Heart right ventricle (tissue), 16 donors: Measurements from ENCODE around the gene GLOD4. TPM values are rescaled to one million over a fixed set of nuclear protein-coding genes. Genes with fewer than 3 reads are reported as not detected.
A peak's percentile ranks its signal among the peaks of the same experiment; 100 is the strongest.

Experiments
- ATAC-seq, 8 donors: fragments of 200-7000 bp; cut with Tn5 transposase; one replicate each; pipeline ENCODE4 v1.9.1; 2020; ENCODE audit warnings: mild to moderate bottlenecking in 8 of 8, moderate library complexity in 8 of 8, moderate number of reproducible peaks in 1 of 8
- DNase-seq, 2 donors: peaks; one replicate each; pipeline ENCODE4 v3.0.0-alpha.2; 2020
- H3K27ac ChIP-seq, 10 donors: fragments of 200-600 bp; sonication (generic) in 2 of 10; one replicate each; pipeline versions ENCODE4 v1.5.0 to v1.8.0; 2020 to 2022; ENCODE audit warnings: mild to moderate bottlenecking in 3 of 10
- H3K27me3 ChIP-seq, 7 donors: fragments of 200-600 bp; one replicate each; pipeline ENCODE4 v1.8.0; 2021 to 2022; ENCODE audit warnings: mild to moderate bottlenecking in 2 of 7
- H3K36me3 ChIP-seq, 9 donors: fragments of 200-600 bp; sonication (generic) in 1 of 9; one replicate each; pipeline versions ENCODE4 v1.5.0 to v1.8.0; 2020 to 2022; ENCODE audit warnings: mild to moderate bottlenecking in 2 of 9
- H3K4me1 ChIP-seq, 9 donors: fragments of 200-600 bp; sonication (generic) in 1 of 9; one replicate each; pipeline versions ENCODE4 v1.5.0 to v1.8.0; 2020 to 2022; ENCODE audit warnings: mild to moderate bottlenecking in 4 of 9
- H3K4me3 ChIP-seq, 10 donors: fragments of 200-600 bp; sonication (generic) in 2 of 10; one replicate each; pipeline versions ENCODE4 v1.5.0 to v1.8.0; 2020 to 2022; ENCODE audit warnings: mild to moderate bottlenecking in 7 of 10, moderate library complexity in 2 of 10
- H3K9me3 ChIP-seq, 11 donors: fragments of 200-600 bp in 10 of 11; sonication (generic) in 2 of 11; one replicate each; pipeline versions ENCODE4 v1.5.0 to v1.8.0; 2013 to 2022; ENCODE audit warnings: mild to moderate bottlenecking in 2 of 11, control low read depth in 1 of 11, moderate library complexity in 1 of 11
- CTCF ChIP-seq, 9 donors: fragments of 200-600 bp; sonication (generic) in 2 of 9; IDR thresholded peaks; one replicate each; pipeline versions ENCODE4 v1.5.0 to v1.8.0; 2021 to 2022; ENCODE audit warnings: antibody characterized with exemption in 9 of 9, mild to moderate bottlenecking in 5 of 9, moderate library complexity in 1 of 9
- WGBS, 2 donors: extraction: QIAGEN DNeasy Blood & Tissue Kit; methylation state at CpG; one replicate each; pipeline ENCODE4 v1.1.7; 2013; ENCODE audit warnings: inconsistent platforms in 1 of 2; 5-methylcytosine and 5-hydroxymethylcytosine counted together
- intact Hi-C, 10 donors: fragments of 100-400 bp; cut with DNase I; formaldehyde crosslinking; loops; one replicate each; pipeline versions ENCODE4 v1.11.1 to v1.14.2; 2022
- polyA plus RNA-seq, 2 donors: library from polyadenylated mRNA; stranded (reverse); fragments of 200-250 nt; gene quantifications; one replicate each; pipeline ENCODE4 v1.2.3, GENCODE V29; 2013
- total RNA-seq, 10 donors: library from RNA; stranded (reverse); fragmentation: NEBNext Ultra II Directional in 3 of 10; extraction: Animal tissue kit (Norgen Biotek cat#: 25700) in 3 of 10; gene quantifications; one replicate each; pipeline versions ENCODE4 v1.2.1 to v1.2.4, GENCODE V29; 2021 to 2023
- donor health status: Arrhythmogenic right ventricular cardiomyopathy.
- donor health status: ischemic (EF 13 %, LVEDD 7.1; RV severe dilation, severe dysfunction).
- donor health status: healthy with polysubstance abuse.
- donor health status: DM: no; HTN: yes; CAD: no.
- donor health status: DM: no; HTN: no; CAD: no.
- donor health status: ischemic (EF 25% LVEDD 6.9; RV normal size, moderate dysfunction).
- donor health status: ischemic (EF 25% LVEDD 5.7; RV mildly dilated, moderate dysfunction).
- donor health status: healthy.
- donor health status: DM: yes; HTN: yes; CAD: no.
- donor health status: Ischemic cardiomyopathy.
- donor health status: ischemic (EF 35%, LVEDD 5.7; RV mildly dilated, moderate dysfunction).
- donor health status: nonischemic (EF 11% LVEDD 7.7; RV severe dilation, severe dysfunction).
- donor health status: DM: yes; HTN: yes; CAD: no.
- donor health status: PGD.
- donor health status: ischemic (EF 29% LVEDD 5.4; RV normal size, mild dysfunction).
- donor health status: nonischemic (EF 23%, LVEDD 6.1; RV moderate dilation, normal function).

The GLOD4 gene
- total and polyA plus RNA-seq, 12 donors = 16.5 to 47.5 (median 27.6) TPM

- peak overlapping the region in 1 of 10 donors; percentile 36 for H3K27ac ChIP-seq
- H3K4me3 ChIP-seq = no peak overlapping the region
- H3K4me1 ChIP-seq = peaks cover 0 to 14% (median 0%) of the 10 kb centered on the region in 9 donors
- peaks cover 0 to 93% (median 14%) of the 10 kb centered on the region in 9 donors for H3K36me3 ChIP-seq
- no peak for TF ChIP-seq CTCF (IDR thresholded peaks at IDR 0.05)
- no peaks in the 10 kb centered on the region for H3K27me3 ChIP-seq
- DNase-seq (no peak), ATAC-seq (peak in 4 of 8 donors; percentile 16 to 36 (median 26))
- 81 to 82% methylated on average over 18 of the region's 18 CpGs for WGBS, 2 donors
- intact Hi-C loops = no loop called here
- H3K9me3 ChIP-seq = no peaks in the 10 kb centered on the region
Measured at GRCh38 chr17:740240-741017, 41.7 kb downstream of the GLOD4 start.

GRCh38 chr17:737561-738113, 44.4 kb downstream of the GLOD4 start:
- peaks cover 0 to 76% (median 5%) of the 10 kb centered on the region in 9 donors for H3K36me3 ChIP-seq

GRCh38 chr17:733743-734142, 48.3 kb downstream of the GLOD4 start:
- H3K36me3 ChIP-seq = peaks cover 0 to 37% (median 0%) of the 10 kb centered on the region in 9 donors

More at GRCh38 chr17:737561-738113, 44.4 kb downstream of the GLOD4 start:
- Histone ChIP-seq H3K9me3 (no peaks in the 10 kb centered on the region), H3K4me3 (no peak overlapping the region), H3K27ac (no peak overlapping the region), H3K27me3 (no peaks in the 10 kb centered on the region), H3K4me1 (peaks cover 0 to 24% (median 8%) of the 10 kb centered on the region in 9 donors)
- 96% methylated on average over 13 of the region's 13 CpGs for WGBS, 2 donors
- TF ChIP-seq CTCF (IDR thresholded peaks at IDR 0.05) = no peak
- DNase-seq (no peak), ATAC-seq (no peak)
- intact Hi-C loops = no loop called here

More at GRCh38 chr17:733743-734142, 48.3 kb downstream of the GLOD4 start:
- Histone ChIP-seq H3K4me1 (peaks cover 0 to 25% (median 17%) of the 10 kb centered on the region in 9 donors), H3K4me3 (peak overlapping the region in 5 of 10 donors; percentile 63 to 85 (median 80)), H3K27me3 (peaks cover 0 to 12% (median 0%) of the 10 kb centered on the region in 7 donors), H3K27ac (no peak overlapping the region), H3K9me3 (no peaks in the 10 kb centered on the region)
- ATAC-seq (no peak), DNase-seq (no peak)
- intact Hi-C loops = no loop called here
- no peak for TF ChIP-seq CTCF (IDR thresholded peaks at IDR 0.05)
- WGBS, 2 donors = 80% methylated on average over 10 of the region's 10 CpGs
